K562 (cell line): Measurements from ENCODE around the gene PLGRKT. TPM values are rescaled to one million over a fixed set of nuclear protein-coding genes. Genes with fewer than 3 reads are reported as not detected.

ENCODE experiments used
- ATAC-seq: fragments of 200-7000 bp; cut with Tn5 transposase; 3 replicates; pipeline ENCODE4 v1.9.1; 2020; ENCODE audit warnings: moderate library complexity
- BruUV-seq: library from RNA; stranded (reverse); fragments of 400-500 nt; replicated peaks from 2 replicates; lab custom pipeline; 2021; lab: Mats Ljungman, UMichigan
- CTCF ChIA-PET: fragments of 300-600 bp; formaldehyde crosslinking; extraction: SDS; loops from one replicate; lab custom pipeline; 2021; ENCODE audit warnings: low intra/inter-chr PET ratio; lab: Yijun Ruan, JAX
- POLR2A ChIA-PET: fragments of 300-600, 350-650 bp; sonication (Branson Sonifier 250); formaldehyde crosslinking; extraction: SDS; loops from one replicate; lab custom pipeline; 2021; ENCODE audit warnings: antibody characterized with exemption, inconsistent platforms; lab: Yijun Ruan, JAX
- DNase-seq, 4 experiments: peaks; one replicate each; pipeline versions ENCODE4 v3.0.0 to v3.0.0-alpha.2; 2011 to 2018; ENCODE audit warnings: low spot score in 3 of 4, mixed read lengths in 3 of 4; ENCODE audit errors: extremely low read depth in 1 of 4
- FAIRE-seq: peaks from 2 replicates; lab custom pipeline; 2011; peaks lifted over from hg19 to GRCh38; lab: Jason Lieb, UNC
- H2AFZ ChIP-seq: 2 replicates; pipeline ENCODE4 v1.6.0; 2011; ENCODE audit warnings: low read depth, low read length, control low read depth, inconsistent platforms
- H3K27ac ChIP-seq: fragments of 200-600 bp; 3 replicates; pipeline ENCODE4 v1.8.0; 2011; ENCODE audit warnings: low read depth, mild to moderate bottlenecking, control low read depth, inconsistent platforms, low read length, moderate library complexity, mixed read lengths; ENCODE audit errors: extremely low read depth
- H3K27me3 ChIP-seq, 2 experiments: fragments of 300-600 bp in 1 of 2; 2 replicates in 1 of 2; 3 replicates in 1 of 2; pipeline versions ENCODE4 v1.6.0 to v1.8.0; 2011; ENCODE audit warnings: inconsistent platforms in 2 of 2, low read length in 2 of 2, mild to moderate bottlenecking in 1 of 2, mixed read lengths in 1 of 2, moderate library complexity in 1 of 2; ENCODE audit not compliant: control insufficient read depth in 2 of 2, insufficient read depth in 2 of 2
- H3K36me3 ChIP-seq: fragments of 300-600 bp; 3 replicates; pipeline ENCODE4 v1.8.0; 2011; ENCODE audit warnings: mild to moderate bottlenecking, low read length, inconsistent platforms; ENCODE audit not compliant: control insufficient read depth, insufficient read depth
- H3K4me1 ChIP-seq, 2 experiments: fragments of 200-600 bp in 1 of 2; replicated peaks in 1 of 2; 2 replicates in 1 of 2; 3 replicates in 1 of 2; pipeline versions ENCODE4 v1.5.1 to v1.8.0; 2011; ENCODE audit warnings: inconsistent platforms in 2 of 2, low read length in 2 of 2, mild to moderate bottlenecking in 1 of 2, mixed read lengths in 1 of 2, moderate library complexity in 1 of 2; ENCODE audit not compliant: control insufficient read depth in 2 of 2, insufficient read depth in 2 of 2
- H3K4me2 ChIP-seq: 2 replicates; pipeline ENCODE4 v1.6.1; 2011; ENCODE audit warnings: low read length, control low read depth, inconsistent platforms, mixed read lengths; ENCODE audit not compliant: insufficient read depth
- H3K4me3 ChIP-seq: fragments of 200-600 bp; sonication (generic), shearing (Covaris generic); 2 replicates; pipeline ENCODE4 v1.5.1; 2016; ENCODE audit warnings: control low read depth, inconsistent platforms
- H3K79me2 ChIP-seq: fragments of 200-600 bp; 3 replicates; pipeline ENCODE4 v1.8.0; 2011; ENCODE audit warnings: low read length, inconsistent platforms; ENCODE audit not compliant: control insufficient read depth, insufficient read depth
- H3K9ac ChIP-seq, 2 experiments: 2 replicates each; pipeline versions ENCODE4 v1.6.0 to v1.6.1; 2011; ENCODE audit warnings: low read depth in 2 of 2, low read length in 2 of 2, control low read depth in 1 of 2, inconsistent platforms in 1 of 2, mild to moderate bottlenecking in 1 of 2, mixed read lengths in 1 of 2; ENCODE audit not compliant: insufficient read depth in 1 of 2
- H3K9me1 ChIP-seq: one replicate; pipeline ENCODE4 v1.6.0; 2011; ENCODE audit warnings: inconsistent platforms, mild to moderate bottlenecking, low read length, moderate library complexity; ENCODE audit not compliant: control insufficient read depth, insufficient read depth
- H3K9me3 ChIP-seq: replicated peaks from 2 replicates; pipeline ENCODE4 v1.5.1; 2011; ENCODE audit warnings: low read depth, low read length, inconsistent platforms; ENCODE audit not compliant: control insufficient read depth, insufficient read depth
- H4K20me1 ChIP-seq: replicated peaks from 2 replicates; pipeline ENCODE4 v1.6.1; 2011; ENCODE audit warnings: low read length, inconsistent platforms, mixed read lengths; ENCODE audit not compliant: control insufficient read depth, insufficient read depth
- ASH1L ChIP-seq: fragments of 450-650 bp; IDR thresholded peaks from 2 replicates; pipeline ENCODE4 v1.6.1; 2018; ENCODE audit warnings: borderline replicate concordance, mild to moderate bottlenecking, low read depth; ENCODE audit not compliant: partially characterized antibody
- CBX5 ChIP-seq: IDR thresholded peaks from 2 replicates; pipeline ENCODE4 v1.6.1; 2014; ENCODE audit warnings: low read depth, borderline replicate concordance
- E2F6 ChIP-seq, 2 experiments: IDR thresholded peaks; 2 replicates each; pipeline ENCODE4 v1.6.1; 2011; ENCODE audit warnings: borderline replicate concordance in 1 of 2, control low read depth in 1 of 2, low read depth in 1 of 2, low read length in 1 of 2, mild to moderate bottlenecking in 1 of 2, mixed read lengths in 1 of 2, moderate library complexity in 1 of 2; ENCODE audit not compliant: insufficient read depth in 1 of 2, insufficient read length in 1 of 2, poor library complexity in 1 of 2, severe bottlenecking in 1 of 2; ENCODE audit errors: extremely low read depth in 1 of 2
- FOXK2 ChIP-seq, 2 experiments: fragments of 450-650 bp; IDR thresholded peaks in 1 of 2; conservative IDR thresholded peaks in 1 of 2; 2 replicates each; pipeline ENCODE4 v1.6.1; 2016; ENCODE audit warnings: low read depth in 2 of 2, mild to moderate bottlenecking in 1 of 2
- GATAD2B ChIP-seq: fragments of 450-650 bp; IDR thresholded peaks from 2 replicates; pipeline ENCODE4 v1.6.1; 2017; ENCODE audit warnings: mild to moderate bottlenecking, borderline replicate concordance
- HNRNPH1 ChIP-seq: fragments of 200-400 bp; formaldehyde crosslinking; optimal IDR thresholded peaks from 2 replicates; pipeline ENCODE3; 2017; ENCODE audit warnings: low read depth, mild to moderate bottlenecking, low read length, moderate library complexity
- HNRNPUL1 ChIP-seq: fragments of 200-400 bp; formaldehyde crosslinking; IDR thresholded peaks from 2 replicates; pipeline ENCODE4 v1.6.1; 2017; ENCODE audit warnings: low read length
- KHSRP ChIP-seq: fragments of 450-650 bp; IDR thresholded peaks from 2 replicates; pipeline ENCODE4 v1.6.1; 2017
- NR0B1 ChIP-seq: fragments of 450-650 bp; IDR thresholded peaks from one replicate; pipeline ENCODE4 v1.6.1; 2018; ENCODE audit warnings: mild to moderate bottlenecking, moderate library complexity; ENCODE audit not compliant: partially characterized antibody
- TARDBP ChIP-seq: fragments of 450-650 bp; IDR thresholded peaks from 2 replicates; pipeline ENCODE4 v1.6.1; 2016
- TOE1 ChIP-seq, 2 experiments: fragments of 450-650 bp in 1 of 2; sonication (generic) in 1 of 2; formaldehyde crosslinking in 1 of 2; IDR thresholded peaks; 2 replicates each; pipeline versions ENCODE4 v1.7.1 to v1.8.0; 2016 to 2022; ENCODE audit warnings: borderline replicate concordance in 2 of 2, mild to moderate bottlenecking in 2 of 2, antibody characterized with exemption in 1 of 2, inconsistent platforms in 1 of 2, low read depth in 1 of 2, missing genetic modification reagents in 1 of 2, moderate library complexity in 1 of 2
- USF2 ChIP-seq: sonication (generic); formaldehyde crosslinking; IDR thresholded peaks from 2 replicates; pipeline ENCODE4 v1.5.0; 2020; ENCODE audit warnings: missing genetic modification reagents
- ZFX ChIP-seq: sonication (generic); formaldehyde crosslinking; IDR thresholded peaks from 2 replicates; pipeline ENCODE4 v1.8.0; 2022; ENCODE audit warnings: mild to moderate bottlenecking, missing genetic modification reagents, moderate library complexity
- ZKSCAN3 ChIP-seq: fragments of 250-450 bp; sonication (Bioruptor Pico); IDR thresholded peaks from 2 replicates; pipeline ENCODE4 v1.4.0; 2020
- ZNF592 ChIP-seq: fragments of 450-650 bp; IDR thresholded peaks from 2 replicates; pipeline ENCODE4 v1.6.1; 2017; ENCODE audit warnings: antibody characterized with exemption, mild to moderate bottlenecking
- ZNF717 ChIP-seq: fragments of 250-450 bp; sonication (Bioruptor Pico); IDR thresholded peaks from 2 replicates; pipeline ENCODE4 v1.5.0; 2021
- WGBS: fragments of 100-300 bp; shearing (Covaris generic); methylation state at CpG from one replicate; pipeline ENCODE4 v1.1.6; 2016; ENCODE audit warnings: low coverage, mixed read lengths; ENCODE audit not compliant: insufficient coverage; ENCODE audit errors: missing lambda C conversion rate; 5-methylcytosine and 5-hydroxymethylcytosine counted together
- in situ Hi-C: fragments of 300-500 bp; cut with MboI; formaldehyde crosslinking; loops from 4 replicates; pipeline ENCODE4 v1.15.0; 2018; ENCODE audit warnings: inconsistent platforms, mixed read lengths
- intact Hi-C: fragments of 100-400 bp; cut with micrococcal nuclease; formaldehyde crosslinking; loops from 2 replicates; pipeline ENCODE4 v1.14.2; 2022
- polyA plus RNA-seq, 8 experiments: library from polyadenylated mRNA; depleted of rRNA in 4 of 8; stranded (reverse) in 5 of 8; unstranded in 3 of 8; fragments of >200 nt; fragmentation: Nextera tagmentation in 2 of 8; fragmentation: Illumina TruSeq in 1 of 8; extraction: Ambion mirVana in 2 of 8; extraction: Trizol in 1 of 8; gene quantifications; 2 replicates each; pipeline versions ENCODE4 v1.2.1 to v1.2.3, GENCODE V29; 2011 to 2014; ENCODE audit warnings: inconsistent platforms in 1 of 8, missing spikeins in 1 of 8
- total RNA-seq, 7 experiments: library from RNA; depleted of rRNA in 6 of 7; stranded (reverse); fragments of >200 nt in 6 of 7; fragmentation: Illumina TruSeq in 2 of 7; extraction: Trizol in 2 of 7; gene quantifications; 2 replicates each; pipeline versions ENCODE4 v1.2.1 to v1.2.3, GENCODE V29; 2011 to 2021; ENCODE audit warnings: low replicate concordance in 1 of 7

PLGRKT gene
- total and polyA plus RNA-seq, 9 of the 15 experiments (the other 6 are each of a cell fraction or from before 2014, with no cell fraction given), result 4.7 to 13.8 (median 6.5) TPM

GRCh38 chr9:5480919-5481318, 43.2 kb upstream of the PLGRKT start:
- Histone ChIP-seq H3K27ac (no peak overlapping the region), H3K4me2 (no peak overlapping the region), H3K4me3 (no peak overlapping the region), H3K4me1 (no peaks in the 10 kb centered on the region), H3K9me1 (no peaks in the 10 kb centered on the region), H3K79me2 (no peaks in the 10 kb centered on the region), H3K36me3 (no peaks in the 10 kb centered on the region), H2AFZ (no peak overlapping the region), H3K9me3 (no peaks in the 10 kb centered on the region), H4K20me1 (no peaks in the 10 kb centered on the region), H3K9ac (no peak overlapping the region), H3K27me3 (no peaks in the 10 kb centered on the region)
- in situ Hi-C loops (no loop called here), intact Hi-C loops (no loop called here)
- CTCF ChIA-PET, result no interaction called here
- ATAC-seq (no peak), DNase-seq (no peak), FAIRE-seq (no peak)
- no TSS peak for BruUV-seq
- 44% methylated on average over 4 of the region's 4 CpGs for whole genome bisulfite sequencing
- POLR2A ChIA-PET, result no interaction called here
- TF ChIP-seq HNRNPUL1 (no peak), NR0B1 (no peak), TOE1 (IDR thresholded peaks at IDR 0.05; ENCODE audit: borderline replicate concordance) (no peak), TOE1 (CRISPR knock-in tag; IDR thresholded peaks at IDR 0.05; ENCODE audit: borderline replicate concordance, low read depth) (no peak), ZKSCAN3 (CRISPR knock-in tag) (no peak), FOXK2 (conservative IDR thresholded peaks at IDR 0.05 in 1 of 2, IDR thresholded peaks at IDR 0.05 in 1 of 2; ENCODE audit: low read depth in 2 of 2) (no peak), CBX5 (no peak), HNRNPH1 (no peak), ASH1L (no peak), ZNF717 (CRISPR knock-in tag) (no peak), GATAD2B (no peak), ZNF592 (no peak), ZFX (no peak), USF2 (no peak), KHSRP (no peak), TARDBP (no peak), E2F6 (IDR thresholded peaks at IDR 0.05; ENCODE audit: borderline replicate concordance in 1 of 2, extremely low read depth in 1 of 2, insufficient read depth in 1 of 2, insufficient read length in 1 of 2, low read depth in 1 of 2, low read length in 1 of 2, poor library complexity in 1 of 2, severe bottlenecking in 1 of 2) (no peak)
